HCT116 (cell line): Measurements from ENCODE around the gene TK2.

Source experiments
- EZH2 ChIP-seq: fragments of 200-600 bp; sonication (generic); IDR thresholded peaks from 2 replicates; pipeline ENCODE4 v1.6.1; 2017; ENCODE audit warnings: antibody characterized with exemption, mixed run types
- EZH2phosphoT487 ChIP-seq: fragments of 200-600 bp; IDR thresholded peaks from 2 replicates; pipeline ENCODE4 v1.6.1; 2018; ENCODE audit warnings: antibody characterized with exemption, borderline replicate concordance
- FOSL1 ChIP-seq: IDR thresholded peaks from 2 replicates; pipeline ENCODE4 v1.6.1; 2012; ENCODE audit warnings: low read depth
- JUND ChIP-seq: IDR thresholded peaks from 2 replicates; pipeline ENCODE4 v1.6.1; 2012
- POLR2A ChIP-seq: IDR thresholded peaks from 2 replicates; pipeline ENCODE4 v1.7.0; 2011; ENCODE audit warnings: borderline replicate concordance; ENCODE audit not compliant: insufficient read depth, insufficient read length; ENCODE audit errors: extremely low read depth
- POLR2AphosphoS5 ChIP-seq: IDR thresholded peaks from 2 replicates; pipeline ENCODE4 v1.6.1; 2011; ENCODE audit warnings: mild to moderate bottlenecking, low read depth, low read length, moderate library complexity
- RAD21 ChIP-seq: IDR thresholded peaks from 2 replicates; pipeline ENCODE4 v1.6.1; 2012; ENCODE audit warnings: low read depth, mild to moderate bottlenecking
- TCF7L2 ChIP-seq: IDR thresholded peaks from 2 replicates; pipeline ENCODE4 v1.7.0; 2011; ENCODE audit warnings: borderline replicate concordance, inconsistent platforms; ENCODE audit not compliant: insufficient read depth, insufficient read length; ENCODE audit errors: extremely low read depth
- YY1 ChIP-seq: IDR thresholded peaks from 2 replicates; pipeline ENCODE4 v1.6.1; 2011; ENCODE audit warnings: low read length, low read depth, moderate library complexity, mild to moderate bottlenecking; ENCODE audit not compliant: insufficient replicate concordance; ENCODE audit errors: extremely low read depth
- ZFX ChIP-seq: fragments of 450-650 bp; IDR thresholded peaks from 2 replicates; pipeline ENCODE4 v1.6.1; 2017
- ZNF274 ChIP-seq: fragments of 200-500 bp; sonication (Bioruptor generic); IDR thresholded peaks from 2 replicates; pipeline ENCODE4 v1.6.1; 2014; ENCODE audit warnings: mild to moderate bottlenecking, low read depth, low read length, inconsistent platforms
- TF ChIP-seq, protein P1 (sequence below), 3 experiments: fragments of 200-600 bp in 1 of 3; sonication (generic) in 1 of 3; IDR thresholded peaks in 2 of 3; conservative IDR thresholded peaks in 1 of 3; 2 replicates each; pipeline ENCODE4 v1.5.1; 2012 to 2017; ENCODE audit warnings: low read depth in 2 of 3, low read length in 2 of 3, antibody characterized with exemption in 1 of 3, borderline replicate concordance in 1 of 3, control low read depth in 1 of 3, mild to moderate bottlenecking in 1 of 3, mixed read lengths in 1 of 3, mixed run types in 1 of 3, moderate library complexity in 1 of 3; ENCODE audit not compliant: insufficient read depth in 1 of 3
- TF ChIP-seq, protein P2 (sequence below): IDR thresholded peaks from 2 replicates; pipeline ENCODE4 v1.6.1; 2012; ENCODE audit warnings: low read depth
- TF ChIP-seq, protein P3 (sequence below): IDR thresholded peaks from 2 replicates; pipeline ENCODE4 v1.6.1; 2012

DNA sequence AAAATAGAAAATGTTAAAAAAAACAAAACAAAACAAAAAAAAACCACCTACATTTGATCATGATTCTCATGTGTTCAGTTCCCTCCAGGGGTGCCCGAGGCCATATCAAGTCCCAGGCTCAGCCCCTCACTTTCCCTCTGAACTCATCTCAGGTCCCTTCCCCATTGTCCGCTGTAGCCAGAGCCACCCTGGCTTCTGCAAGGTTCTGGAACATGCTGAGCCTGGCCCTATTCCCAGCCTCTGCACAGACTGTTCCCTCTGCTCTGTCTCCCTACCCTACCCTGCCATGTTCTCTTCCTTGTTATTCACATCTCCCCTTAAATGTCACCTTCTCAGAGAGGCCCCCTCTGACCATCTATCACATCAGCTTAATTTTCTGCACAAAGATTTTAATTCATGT is 46.9 kb downstream of the TK2 start:
- TF ChIP-seq, protein P1, sequence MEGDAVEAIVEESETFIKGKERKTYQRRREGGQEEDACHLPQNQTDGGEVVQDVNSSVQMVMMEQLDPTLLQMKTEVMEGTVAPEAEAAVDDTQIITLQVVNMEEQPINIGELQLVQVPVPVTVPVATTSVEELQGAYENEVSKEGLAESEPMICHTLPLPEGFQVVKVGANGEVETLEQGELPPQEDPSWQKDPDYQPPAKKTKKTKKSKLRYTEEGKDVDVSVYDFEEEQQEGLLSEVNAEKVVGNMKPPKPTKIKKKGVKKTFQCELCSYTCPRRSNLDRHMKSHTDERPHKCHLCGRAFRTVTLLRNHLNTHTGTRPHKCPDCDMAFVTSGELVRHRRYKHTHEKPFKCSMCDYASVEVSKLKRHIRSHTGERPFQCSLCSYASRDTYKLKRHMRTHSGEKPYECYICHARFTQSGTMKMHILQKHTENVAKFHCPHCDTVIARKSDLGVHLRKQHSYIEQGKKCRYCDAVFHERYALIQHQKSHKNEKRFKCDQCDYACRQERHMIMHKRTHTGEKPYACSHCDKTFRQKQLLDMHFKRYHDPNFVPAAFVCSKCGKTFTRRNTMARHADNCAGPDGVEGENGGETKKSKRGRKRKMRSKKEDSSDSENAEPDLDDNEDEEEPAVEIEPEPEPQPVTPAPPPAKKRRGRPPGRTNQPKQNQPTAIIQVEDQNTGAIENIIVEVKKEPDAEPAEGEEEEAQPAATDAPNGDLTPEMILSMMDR (IDR thresholded peaks at IDR 0.05 in 2 of 3, conservative IDR thresholded peaks at IDR 0.05 in 1 of 3; ENCODE audit: borderline replicate concordance in 1 of 3, insufficient read depth in 1 of 3, low read depth in 2 of 3, low read length in 2 of 3), result no peak
- TF ChIP-seq POLR2A, result no peak
- TF ChIP-seq, protein P2, sequence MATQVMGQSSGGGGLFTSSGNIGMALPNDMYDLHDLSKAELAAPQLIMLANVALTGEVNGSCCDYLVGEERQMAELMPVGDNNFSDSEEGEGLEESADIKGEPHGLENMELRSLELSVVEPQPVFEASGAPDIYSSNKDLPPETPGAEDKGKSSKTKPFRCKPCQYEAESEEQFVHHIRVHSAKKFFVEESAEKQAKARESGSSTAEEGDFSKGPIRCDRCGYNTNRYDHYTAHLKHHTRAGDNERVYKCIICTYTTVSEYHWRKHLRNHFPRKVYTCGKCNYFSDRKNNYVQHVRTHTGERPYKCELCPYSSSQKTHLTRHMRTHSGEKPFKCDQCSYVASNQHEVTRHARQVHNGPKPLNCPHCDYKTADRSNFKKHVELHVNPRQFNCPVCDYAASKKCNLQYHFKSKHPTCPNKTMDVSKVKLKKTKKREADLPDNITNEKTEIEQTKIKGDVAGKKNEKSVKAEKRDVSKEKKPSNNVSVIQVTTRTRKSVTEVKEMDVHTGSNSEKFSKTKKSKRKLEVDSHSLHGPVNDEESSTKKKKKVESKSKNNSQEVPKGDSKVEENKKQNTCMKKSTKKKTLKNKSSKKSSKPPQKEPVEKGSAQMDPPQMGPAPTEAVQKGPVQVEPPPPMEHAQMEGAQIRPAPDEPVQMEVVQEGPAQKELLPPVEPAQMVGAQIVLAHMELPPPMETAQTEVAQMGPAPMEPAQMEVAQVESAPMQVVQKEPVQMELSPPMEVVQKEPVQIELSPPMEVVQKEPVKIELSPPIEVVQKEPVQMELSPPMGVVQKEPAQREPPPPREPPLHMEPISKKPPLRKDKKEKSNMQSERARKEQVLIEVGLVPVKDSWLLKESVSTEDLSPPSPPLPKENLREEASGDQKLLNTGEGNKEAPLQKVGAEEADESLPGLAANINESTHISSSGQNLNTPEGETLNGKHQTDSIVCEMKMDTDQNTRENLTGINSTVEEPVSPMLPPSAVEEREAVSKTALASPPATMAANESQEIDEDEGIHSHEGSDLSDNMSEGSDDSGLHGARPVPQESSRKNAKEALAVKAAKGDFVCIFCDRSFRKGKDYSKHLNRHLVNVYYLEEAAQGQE, result no peak
- no peak for TF ChIP-seq FOSL1
- TF ChIP-seq YY1, result no peak
- TF ChIP-seq, protein P3, sequence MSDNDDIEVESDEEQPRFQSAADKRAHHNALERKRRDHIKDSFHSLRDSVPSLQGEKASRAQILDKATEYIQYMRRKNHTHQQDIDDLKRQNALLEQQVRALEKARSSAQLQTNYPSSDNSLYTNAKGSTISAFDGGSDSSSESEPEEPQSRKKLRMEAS, result no peak
- no peak for TF ChIP-seq EZH2phosphoT487
- TF ChIP-seq EZH2, result no peak
- TF ChIP-seq POLR2AphosphoS5, result no peak
- TF ChIP-seq RAD21, result no peak
- no peak for TF ChIP-seq JUND
- TF ChIP-seq TCF7L2, result no peak
- no peak for TF ChIP-seq ZFX
- no peak for TF ChIP-seq ZNF274
